Upper lobe of left lung (tissue), 6 donors: ENCODE data around the gene LRBA. TPM values are rescaled to one million over a fixed set of nuclear protein-coding genes. Genes with fewer than 3 reads are reported as not detected.

Source experiments
- ATAC-seq, 2 donors: fragments of 200-7000 bp; cut with Tn5 transposase; one replicate each; pipeline ENCODE4 v1.9.1; 2022; ENCODE audit warnings: mild to moderate bottlenecking in 2 of 2, moderate library complexity in 2 of 2; ENCODE audit not compliant: low FRiP score in 2 of 2
- DNase-seq, 2 donors: peaks; one replicate each; pipeline ENCODE4 v3.0.0-alpha.2; 2019 to 2020
- H3K27ac ChIP-seq, 4 donors: fragments of 200-600 bp; sonication (generic); one replicate each; pipeline ENCODE4 v1.5.1; 2016 to 2019
- H3K27me3 ChIP-seq, 4 donors: fragments of 200-600 bp; sonication (generic); one replicate each; pipeline ENCODE4 v1.5.1; 2017 to 2019
- H3K36me3 ChIP-seq, 4 donors: fragments of 200-600 bp; sonication (generic); one replicate each; pipeline ENCODE4 v1.5.1; 2016 to 2019
- H3K4me1 ChIP-seq, 4 donors: fragments of 200-600 bp; sonication (generic); one replicate each; pipeline ENCODE4 v1.5.1; 2018 to 2019
- H3K4me3 ChIP-seq, 4 donors: fragments of 200-600 bp; sonication (generic); one replicate each; pipeline ENCODE4 v1.5.1; 2017 to 2019; ENCODE audit warnings: mild to moderate bottlenecking in 2 of 4, moderate library complexity in 1 of 4
- H3K9me3 ChIP-seq, 4 donors: fragments of 200-600 bp; sonication (generic); one replicate each; pipeline ENCODE4 v1.5.1; 2018 to 2019
- EP300 ChIP-seq, 4 donors: sonication (generic); formaldehyde crosslinking; IDR thresholded peaks; one replicate each; pipeline ENCODE4 v1.5.1; 2017; ENCODE audit warnings: antibody characterized with exemption in 4 of 4, control low read depth in 2 of 4
- POLR2A ChIP-seq, 4 donors: fragments of 450-650 bp; IDR thresholded peaks; one replicate each; pipeline ENCODE4 v1.5.1; 2016 to 2017; ENCODE audit warnings: antibody characterized with exemption in 4 of 4, mild to moderate bottlenecking in 2 of 4
- POLR2AphosphoS5 ChIP-seq, 2 donors: sonication (generic); formaldehyde crosslinking; IDR thresholded peaks; one replicate each; pipeline ENCODE4 v1.5.1; 2017; ENCODE audit warnings: antibody characterized with exemption in 2 of 2
- WGBS, 2 donors: methylation state at CpG; one replicate each; pipeline ENCODE4 v1.1.5; 2017 to 2018; 5-methylcytosine and 5-hydroxymethylcytosine counted together
- total RNA-seq, 6 donors: library from RNA; depleted of rRNA in 4 of 6; stranded (reverse); fragments of >200 nt in 4 of 6; gene quantifications; one replicate each; pipeline versions ENCODE4 v1.1.0 to v1.2.1, GENCODE V29; 2016 to 2021
- TF ChIP-seq, protein P1 (sequence below), 6 experiments: fragments of 450-650 bp in 4 of 6; fragments of 200-600 bp in 2 of 6; sonication (generic) in 2 of 6; IDR thresholded peaks; one replicate each; pipeline ENCODE4 v1.5.1; 2016 to 2019; ENCODE audit warnings: antibody characterized with exemption in 6 of 6
- donor health status: DM: no; HTN: no; CAD: no; lungs with moderate emphysema.
- donor health status: DM: no; HTN: yes; CAD: no; lungs with severe emphysema.

Gene LRBA
- total RNA-seq, 6 donors from 2014 or later: 34.7 to 139 (median 56.4) TPM

DNA sequence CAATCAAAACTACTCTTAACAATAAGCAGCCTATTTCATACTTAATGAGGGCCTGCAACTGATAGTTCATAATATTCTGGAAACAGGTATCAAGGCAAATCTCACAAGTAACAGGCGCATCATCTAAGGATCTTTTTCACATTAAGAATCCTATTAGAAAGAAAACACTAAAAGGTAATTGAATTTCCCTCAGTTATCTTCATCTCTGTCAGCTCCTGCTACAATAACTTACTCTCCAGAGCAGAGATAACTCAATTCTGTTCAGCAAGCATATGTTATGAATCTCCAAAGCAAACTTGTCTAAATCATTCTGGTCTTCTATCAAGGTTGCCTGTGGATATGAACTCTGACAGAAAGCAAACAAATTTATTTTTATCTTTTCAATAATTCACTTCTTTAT is 307.1 kb downstream of the LRBA start:
- TF ChIP-seq EP300 (IDR thresholded peaks at IDR 0.05) (no peak), POLR2A (IDR thresholded peaks at IDR 0.05) (no peak), POLR2AphosphoS5 (IDR thresholded peaks at IDR 0.05) (no peak)
- TF ChIP-seq, protein P1, sequence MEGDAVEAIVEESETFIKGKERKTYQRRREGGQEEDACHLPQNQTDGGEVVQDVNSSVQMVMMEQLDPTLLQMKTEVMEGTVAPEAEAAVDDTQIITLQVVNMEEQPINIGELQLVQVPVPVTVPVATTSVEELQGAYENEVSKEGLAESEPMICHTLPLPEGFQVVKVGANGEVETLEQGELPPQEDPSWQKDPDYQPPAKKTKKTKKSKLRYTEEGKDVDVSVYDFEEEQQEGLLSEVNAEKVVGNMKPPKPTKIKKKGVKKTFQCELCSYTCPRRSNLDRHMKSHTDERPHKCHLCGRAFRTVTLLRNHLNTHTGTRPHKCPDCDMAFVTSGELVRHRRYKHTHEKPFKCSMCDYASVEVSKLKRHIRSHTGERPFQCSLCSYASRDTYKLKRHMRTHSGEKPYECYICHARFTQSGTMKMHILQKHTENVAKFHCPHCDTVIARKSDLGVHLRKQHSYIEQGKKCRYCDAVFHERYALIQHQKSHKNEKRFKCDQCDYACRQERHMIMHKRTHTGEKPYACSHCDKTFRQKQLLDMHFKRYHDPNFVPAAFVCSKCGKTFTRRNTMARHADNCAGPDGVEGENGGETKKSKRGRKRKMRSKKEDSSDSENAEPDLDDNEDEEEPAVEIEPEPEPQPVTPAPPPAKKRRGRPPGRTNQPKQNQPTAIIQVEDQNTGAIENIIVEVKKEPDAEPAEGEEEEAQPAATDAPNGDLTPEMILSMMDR (IDR thresholded peaks at IDR 0.05): no peak
- Histone ChIP-seq H3K4me1 (no peaks in the 10 kb centered on the region), H3K36me3 (no peaks in the 10 kb centered on the region), H3K9me3 (no peaks in the 10 kb centered on the region), H3K27me3 (no peaks in the 10 kb centered on the region), H3K4me3 (no peak overlapping the region), H3K27ac (no peak overlapping the region)
- DNase-seq: no peak
- no peak for ATAC-seq
- WGBS, 2 donors: 97 to 100% methylated on average over 1 of the region's 1 CpG

DNA sequence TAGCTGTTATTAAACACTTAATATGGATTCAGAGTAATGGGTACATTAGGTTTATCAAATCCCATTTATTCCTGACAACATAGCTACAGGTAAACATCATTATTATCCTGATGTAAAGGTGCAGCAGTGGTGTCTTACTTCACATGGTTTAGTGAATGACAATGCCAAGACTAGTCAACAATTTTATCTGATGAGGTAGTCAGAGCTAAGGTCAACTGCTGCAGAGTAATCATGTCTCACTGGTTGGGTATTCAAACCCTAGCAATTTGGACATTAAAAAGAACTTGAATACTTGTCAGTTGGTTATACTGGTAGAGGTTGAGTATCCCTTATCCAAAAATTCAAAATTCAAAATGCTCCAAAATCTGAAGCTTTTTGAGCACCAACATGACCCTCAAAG is 315.5 kb downstream of the LRBA start:
- no peak for ATAC-seq

DNA sequence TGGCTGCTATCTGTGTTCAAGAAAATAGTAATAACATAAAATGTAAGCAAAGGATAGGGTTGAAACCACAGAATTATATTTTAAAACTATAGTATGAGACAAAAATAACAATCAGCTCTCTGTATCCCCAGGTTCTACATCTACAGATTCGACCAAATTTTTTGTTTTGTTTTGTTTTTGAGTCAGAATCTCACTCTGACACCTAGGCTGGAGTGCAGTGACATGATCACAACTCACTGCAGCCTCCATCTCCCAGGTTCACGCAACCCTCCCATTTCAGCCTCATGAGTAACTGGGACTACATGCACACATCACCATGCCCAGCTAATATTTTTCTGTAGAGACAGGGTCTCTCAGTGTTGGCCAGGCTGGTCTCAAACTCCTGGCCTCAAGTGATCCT is 319.9 kb downstream of the LRBA start:
- Histone ChIP-seq H3K4me3 (no peak overlapping the region), H3K9me3 (no peaks in the 10 kb centered on the region), H3K27ac (no peak overlapping the region), H3K36me3 (no peaks in the 10 kb centered on the region), H3K4me1 (no peaks in the 10 kb centered on the region), H3K27me3 (no peaks in the 10 kb centered on the region)
- 75 to 79% methylated on average over 2 of the region's 2 CpGs for WGBS, 2 donors
- DNase-seq (no peak), ATAC-seq (no peak)
- no peak for TF ChIP-seq POLR2AphosphoS5 (IDR thresholded peaks at IDR 0.05)
- no peak for TF ChIP-seq POLR2A (IDR thresholded peaks at IDR 0.05)
- TF ChIP-seq EP300 (IDR thresholded peaks at IDR 0.05): no peak
- TF ChIP-seq, protein P1 (IDR thresholded peaks at IDR 0.05): no peak

More for the DNA sequence above, 315.5 kb downstream of the LRBA start:
- no peak for DNase-seq
- no peak for TF ChIP-seq POLR2A (IDR thresholded peaks at IDR 0.05)
- H3K4me1 ChIP-seq: no peaks in the 10 kb centered on the region
- H3K4me3 ChIP-seq: no peak overlapping the region
- H3K27me3 ChIP-seq: no peaks in the 10 kb centered on the region
- no peak overlapping the region for H3K27ac ChIP-seq
- no peaks in the 10 kb centered on the region for H3K36me3 ChIP-seq
- no peaks in the 10 kb centered on the region for H3K9me3 ChIP-seq

DNA sequence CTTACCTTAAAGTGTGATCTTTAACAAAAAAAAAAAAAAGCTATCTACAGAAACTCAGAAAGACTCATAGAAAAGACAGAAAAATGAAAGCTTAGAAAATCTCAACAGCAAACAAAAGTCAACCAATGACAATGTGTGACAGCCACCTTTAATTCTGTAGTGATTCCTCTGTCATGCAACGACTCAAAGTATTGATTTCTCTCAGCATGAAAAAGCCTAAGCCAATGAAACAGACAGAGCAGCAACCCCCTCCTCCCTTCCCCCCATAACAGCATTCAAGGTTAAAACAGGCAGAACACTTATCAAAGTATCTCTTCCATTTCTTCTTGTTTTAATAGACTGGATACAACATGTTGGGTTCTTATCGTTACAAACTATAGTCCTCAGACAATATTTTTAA is 320.6 kb downstream of the LRBA start:
- Histone ChIP-seq H3K9me3 (no peaks in the 10 kb centered on the region), H3K36me3 (no peaks in the 10 kb centered on the region), H3K27ac (no peak overlapping the region), H3K4me3 (no peak overlapping the region), H3K4me1 (no peaks in the 10 kb centered on the region), H3K27me3 (no peaks in the 10 kb centered on the region)
- ATAC-seq (no peak), DNase-seq (no peak)
- TF ChIP-seq EP300 (IDR thresholded peaks at IDR 0.05) (no peak), POLR2A (IDR thresholded peaks at IDR 0.05) (no peak), POLR2AphosphoS5 (IDR thresholded peaks at IDR 0.05) (no peak)
- TF ChIP-seq, protein P1 (IDR thresholded peaks at IDR 0.05): no peak
- WGBS, 2 donors: 86 to 92% methylated on average over 2 of the region's 2 CpGs

DNA sequence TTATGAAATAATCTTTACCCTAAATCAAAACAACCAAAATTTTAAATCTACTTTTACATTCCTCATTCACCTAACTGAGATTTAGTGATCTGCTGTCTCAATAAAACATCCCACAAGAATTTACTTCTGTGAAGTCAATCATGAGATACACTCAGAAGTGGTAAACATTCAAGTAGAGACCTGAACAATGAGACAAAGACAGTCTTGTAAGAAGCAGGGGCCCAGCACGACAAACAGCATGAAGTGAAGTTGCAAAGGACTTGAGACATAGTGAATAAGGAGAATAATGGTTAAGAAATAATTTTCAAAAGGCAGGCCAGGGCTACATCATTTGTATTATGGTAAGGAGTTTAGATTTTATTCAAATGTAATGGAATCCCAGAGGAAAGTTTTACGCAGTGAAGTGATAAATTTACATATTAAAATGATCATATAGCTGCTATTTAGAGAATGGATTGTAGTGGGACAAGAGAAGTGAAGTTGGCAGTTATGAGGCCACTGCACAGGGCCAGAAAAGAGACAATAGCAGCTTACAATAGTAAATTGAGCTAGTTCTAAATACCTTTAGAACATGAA is 331.2 kb downstream of the LRBA start:
- H3K36me3 ChIP-seq: peaks cover 0 to 5% (median 0%) of the 10 kb centered on the region in 4 donors
- no peak for TF ChIP-seq EP300 (IDR thresholded peaks at IDR 0.05)
- TF ChIP-seq POLR2AphosphoS5 (IDR thresholded peaks at IDR 0.05): no peak
- TF ChIP-seq POLR2A (IDR thresholded peaks at IDR 0.05): no peak
- TF ChIP-seq, protein P1 (IDR thresholded peaks at IDR 0.05): no peak
- no peaks in the 10 kb centered on the region for H3K27me3 ChIP-seq
- H3K4me1 ChIP-seq: no peaks in the 10 kb centered on the region
- no peak overlapping the region for H3K27ac ChIP-seq
- H3K4me3 ChIP-seq: no peak overlapping the region
- no peak for ATAC-seq
- H3K9me3 ChIP-seq: no peaks in the 10 kb centered on the region
- no peak for DNase-seq
- WGBS, 2 donors: 83 to 89% methylated on average over 2 of the region's 2 CpGs
